Stimulated activated CD8-positive, alpha-beta memory T cell treated with anti-CD3 and anti-CD28 coated beads, Interleukin-7, amount 100 ng/mL, for 48 hours (primary cell): Measurements from ENCODE around the gene TRIO.
A peak's percentile ranks its signal among the peaks of the same experiment; 100 is the strongest.
"Not testable (repeated sequence)": the region's sequence is repeated elsewhere in the genome, so short reads cannot be mapped to it uniquely, and the experiment has no call there.

Experiments used
- DNase-seq, 2 donors: peaks; one replicate each; pipeline ENCODE4 v3.0.0-alpha.2; 2020; ENCODE audit warnings: low read depth in 1 of 2; ENCODE audit errors: extremely low read depth in 1 of 2

The TRIO gene

GRCh38 chr5:14420101-14420811, 277.1 kb downstream of the TRIO start:
- DNase-seq, result no peak

GRCh38 chr5:14421851-14422250, 278.7 kb downstream of the TRIO start:
- DNase-seq, result no peak

- DNase-seq, result peak in 1 of 2 donors; percentile 58
Observed at GRCh38 chr5:14424011-14424685, 281.0 kb downstream of the TRIO start.

DNA sequence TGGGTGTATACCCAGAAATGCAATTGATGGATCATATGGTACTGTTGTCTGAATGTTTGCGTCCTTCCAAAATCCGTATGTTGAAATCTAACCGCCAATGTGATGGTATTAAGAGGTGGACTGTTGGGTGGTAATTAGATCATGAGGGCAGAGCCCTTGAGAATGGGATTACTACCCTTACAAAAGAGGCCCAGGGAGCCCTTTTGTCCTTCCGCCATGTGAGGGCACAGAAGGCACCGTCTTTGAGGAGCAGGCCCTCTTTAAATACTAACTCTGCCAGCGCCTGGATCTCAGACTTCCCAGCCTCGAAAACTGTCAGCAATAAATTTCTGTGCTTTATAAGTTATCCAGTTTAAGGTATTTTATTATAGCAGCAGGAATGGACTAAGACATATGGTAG, 282.4 kb downstream of the TRIO start:
- DNase-seq, result no peak

DNA sequence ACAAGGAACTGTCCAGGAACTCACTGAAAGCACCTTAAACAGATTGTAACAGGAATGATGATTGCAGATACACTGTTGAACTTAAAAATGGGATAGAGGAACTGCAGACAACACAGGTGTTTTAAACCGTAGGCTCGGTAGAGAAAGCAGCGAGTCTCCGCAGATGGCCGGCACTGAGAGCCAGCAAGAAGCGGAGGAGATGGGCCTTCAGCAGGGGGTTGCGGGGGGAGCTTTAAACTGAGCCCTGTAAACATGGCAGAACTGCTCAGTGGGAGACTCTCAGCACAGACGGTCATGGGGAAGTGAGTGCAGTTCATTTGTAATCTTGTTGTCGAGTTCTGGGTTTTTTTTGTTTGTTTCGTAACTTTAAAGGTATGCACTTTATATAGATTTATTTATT, 283.4 kb downstream of the TRIO start:
- DNase-seq, result no peak

GRCh38 chr5:14428302-14429081, 285.4 kb downstream of the TRIO start:
- DNase-seq, result no peak

DNA sequence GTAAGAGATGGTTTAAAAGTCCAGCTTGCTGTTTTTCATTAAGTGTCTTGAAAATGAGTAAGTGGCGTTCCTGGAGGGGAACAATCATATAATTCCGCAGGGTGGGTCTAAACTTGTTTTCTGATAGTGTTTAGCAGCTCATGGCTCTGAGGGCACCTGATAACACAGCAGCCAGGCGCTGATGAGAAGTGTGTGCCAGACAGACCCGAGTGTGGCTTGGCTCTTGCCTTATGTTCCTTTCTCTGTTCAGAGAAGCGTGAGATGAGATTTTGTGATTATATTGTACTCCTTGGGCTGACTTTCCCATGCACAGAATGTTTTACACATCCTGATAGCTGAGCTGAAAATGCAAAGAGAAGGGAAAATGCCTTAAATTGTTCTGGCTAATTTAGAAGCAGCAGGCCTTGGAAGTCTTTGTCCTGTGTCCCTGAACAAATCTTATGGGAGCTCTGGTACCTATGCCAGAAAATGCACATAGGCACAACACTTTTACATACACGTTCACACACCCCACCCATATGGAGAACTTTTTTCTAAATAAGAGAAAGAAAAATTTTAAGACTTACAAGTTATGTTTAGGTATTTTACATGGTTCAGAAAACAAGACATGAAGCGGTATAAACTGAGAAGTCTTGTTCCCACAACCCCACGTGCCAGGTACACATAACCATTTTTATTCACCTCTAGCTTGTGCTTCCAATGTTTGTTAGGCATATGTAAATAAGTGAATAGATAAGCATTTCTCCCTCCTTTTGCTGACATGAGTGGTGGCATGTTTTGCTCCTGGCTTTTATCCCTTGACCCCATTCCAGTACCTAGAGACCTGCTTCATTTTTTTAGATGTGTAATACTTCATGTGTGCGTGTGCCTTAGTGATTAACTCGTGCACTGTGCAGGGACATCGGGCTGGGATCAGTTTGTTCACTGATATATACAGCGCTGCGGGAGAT, 286.2 kb downstream of the TRIO start:
- DNase-seq, result no peak

DNA sequence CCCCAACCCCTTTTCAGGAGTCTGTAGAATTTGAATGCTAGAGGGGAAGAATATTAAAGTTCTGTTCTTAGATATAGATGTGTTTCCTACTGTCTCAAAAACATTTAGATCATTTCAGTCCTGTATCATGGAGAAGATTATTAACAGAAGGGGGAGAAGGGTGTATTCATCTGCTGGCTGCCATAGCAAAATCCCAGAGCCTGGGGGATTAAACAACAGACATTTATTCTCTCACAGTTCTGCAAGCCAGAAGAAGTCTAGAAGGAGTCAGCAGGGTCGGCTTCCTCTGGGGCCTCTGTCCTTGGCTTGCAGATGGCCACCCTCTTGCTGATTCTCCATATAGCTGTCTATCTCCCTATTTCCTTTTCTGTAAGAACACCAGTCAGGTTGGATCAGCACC, 288.4 kb downstream of the TRIO start:
- no peak for DNase-seq

- no peak for DNase-seq
Observed at GRCh38 chr5:14432931-14433589, 289.9 kb downstream of the TRIO start.

DNA sequence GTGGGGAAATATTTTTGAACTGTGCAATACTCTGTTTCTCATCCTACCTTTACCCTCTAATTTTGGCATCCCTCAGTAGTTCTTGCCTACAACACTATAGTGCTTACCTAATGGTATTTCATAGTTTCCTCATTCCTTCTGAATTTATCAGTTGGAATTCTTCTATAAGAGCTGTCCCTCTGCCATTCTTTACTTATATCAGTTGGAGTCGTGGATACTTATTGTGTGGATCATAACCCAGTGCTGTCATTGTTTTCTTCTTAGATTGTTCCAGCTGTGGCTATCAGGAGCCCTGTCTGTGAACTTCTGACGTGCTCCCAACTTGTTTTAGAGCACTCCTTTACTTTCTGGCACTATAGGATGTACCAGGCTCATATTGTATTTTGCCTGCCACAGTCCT, 292.3 kb downstream of the TRIO start:
- no peak for DNase-seq

DNA sequence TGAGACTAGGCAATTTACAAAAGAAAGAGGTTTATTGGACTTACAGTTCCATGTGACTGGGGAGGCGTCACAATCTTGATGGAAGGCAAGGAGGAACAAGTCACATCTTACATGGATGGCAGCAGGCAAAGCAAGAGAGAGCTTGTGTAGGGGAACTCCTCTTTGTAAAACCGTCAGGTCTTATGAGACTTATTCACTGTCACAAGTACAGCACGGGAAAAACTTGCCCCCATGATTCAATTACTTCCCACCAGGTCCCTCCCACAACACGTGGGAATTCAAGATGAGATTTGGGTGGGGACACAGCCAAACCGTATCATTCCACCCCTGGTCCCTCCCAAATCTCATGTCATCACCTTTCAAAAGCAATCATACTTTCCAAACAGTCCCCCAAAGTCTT, 293.0 kb downstream of the TRIO start:
- DNase-seq, result not testable (repeated sequence)

- DNase-seq, result no peak
Observed at GRCh38 chr5:14436801-14437542, 293.8 kb downstream of the TRIO start.

- DNase-seq, result no peak
Observed at GRCh38 chr5:14438195-14438606, 295.1 kb downstream of the TRIO start.

- no peak for DNase-seq
Observed at GRCh38 chr5:14439087-14439871, 296.1 kb downstream of the TRIO start.

DNA sequence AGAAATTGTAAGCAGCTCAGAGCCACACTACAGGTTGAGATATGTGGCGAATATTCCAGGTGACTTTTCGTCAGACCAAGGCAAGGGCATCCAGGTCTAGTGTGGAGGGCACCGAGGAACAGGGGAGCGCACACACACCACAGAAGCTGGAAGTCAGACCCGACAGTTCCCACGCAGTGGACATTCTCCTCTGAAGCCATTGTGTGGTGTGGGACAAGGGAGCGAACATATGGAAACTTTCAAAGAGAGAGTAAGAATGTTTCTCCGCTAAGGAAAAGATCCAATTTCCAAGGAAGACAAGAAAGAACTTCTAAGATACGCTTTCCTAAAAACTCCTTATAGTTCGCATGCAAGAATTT, 297.1 kb downstream of the TRIO start:
- no peak for DNase-seq

DNA sequence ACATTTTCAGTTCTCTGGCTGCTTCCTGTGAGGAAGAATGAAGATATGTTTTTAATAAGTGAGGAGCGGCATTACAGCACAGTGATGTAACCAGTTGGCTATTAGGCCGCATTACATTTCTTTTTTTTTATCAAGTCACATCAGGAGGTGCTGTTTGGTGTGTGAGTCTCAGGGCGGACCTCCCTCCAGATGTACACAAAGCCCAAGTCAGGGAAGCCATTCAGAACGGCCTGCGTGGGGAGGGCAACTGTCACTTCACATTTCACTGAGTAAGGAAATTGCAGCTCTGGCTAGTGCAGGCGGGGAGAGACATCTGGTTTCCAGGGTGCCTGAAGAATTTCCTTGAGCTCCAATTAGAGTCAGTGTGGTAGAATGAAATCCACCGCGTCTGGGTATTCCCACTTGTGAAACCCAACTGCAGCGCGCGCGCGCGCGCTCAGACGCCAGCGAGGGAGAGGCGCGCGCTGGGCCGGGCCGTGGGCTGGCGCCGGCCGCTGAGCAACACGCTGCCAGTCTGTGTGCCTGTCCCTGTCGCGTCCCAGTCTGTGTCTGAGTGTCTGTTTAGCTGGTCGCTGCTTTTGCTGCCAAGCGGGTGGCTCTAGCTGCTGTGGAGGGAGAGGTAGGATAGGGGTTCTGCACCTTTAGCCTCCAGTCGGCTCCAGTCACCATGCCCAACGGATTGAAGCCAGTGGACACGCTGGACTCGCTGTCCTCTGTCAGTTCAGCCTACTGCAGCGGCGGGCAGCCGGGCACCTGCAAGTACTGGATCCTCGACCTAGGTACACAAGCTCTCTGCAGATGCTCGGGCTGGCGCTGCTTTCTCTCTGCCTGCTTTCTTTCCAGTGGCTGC, 297.7 kb downstream of the TRIO start:
- DNase-seq, result no peak

- no peak for DNase-seq
Observed at GRCh38 chr5:14441641-14442040, 298.5 kb downstream of the TRIO start.

DNA sequence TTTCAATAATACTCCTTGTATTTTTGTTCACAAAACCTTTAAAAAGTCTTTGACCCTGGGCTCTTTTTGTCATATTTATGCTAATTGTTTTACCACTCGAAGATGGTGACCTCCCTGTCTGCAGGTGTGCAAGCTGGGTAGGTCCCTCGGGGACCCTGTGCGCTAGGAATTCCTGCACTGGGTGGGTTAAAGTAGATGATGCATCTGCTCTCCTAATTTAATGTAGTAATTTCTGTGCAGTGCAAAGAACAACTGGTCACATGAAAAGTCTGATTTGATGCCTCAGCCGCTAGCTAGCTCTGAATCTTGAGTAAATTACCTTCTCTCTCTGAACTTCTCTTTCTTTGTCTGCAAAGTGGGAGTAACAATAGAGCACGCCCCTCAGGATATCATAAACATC, 299.4 kb downstream of the TRIO start:
- DNase-seq, result no peak
